22Rv1 (cell line): ENCODE data around the gene TSSC4.

Experiments used
- ZFX ChIP-seq: fragments of 450-650 bp; IDR thresholded peaks from 2 replicates; pipeline ENCODE4 v1.6.1; 2017; ENCODE audit warnings: antibody characterized with exemption, borderline replicate concordance
- TF ChIP-seq, protein P1 (sequence below): fragments of 450-650 bp; IDR thresholded peaks from 2 replicates; pipeline ENCODE4 v1.5.1; 2017; ENCODE audit warnings: mild to moderate bottlenecking

DNA sequence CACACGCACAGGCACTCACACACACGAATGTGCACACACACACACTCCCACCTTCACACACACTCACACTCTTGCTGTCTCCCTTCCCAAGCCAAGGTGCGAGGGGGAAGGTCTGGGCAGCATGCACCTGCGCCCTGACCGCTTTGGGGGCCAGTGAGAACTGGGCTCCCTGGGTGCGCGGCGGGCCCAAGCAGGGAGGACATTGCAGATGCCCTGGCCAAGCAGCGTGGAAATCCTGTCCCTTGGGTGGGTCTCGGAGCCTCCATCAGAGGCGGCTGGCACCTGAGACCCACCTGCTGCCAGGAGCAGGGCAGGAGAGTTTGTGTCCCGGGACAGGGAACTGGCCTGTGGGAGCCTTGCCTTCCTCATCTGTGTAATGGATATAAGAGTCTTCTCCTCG is 20.2 kb upstream of the TSSC4 start:
- TF ChIP-seq, protein P1, sequence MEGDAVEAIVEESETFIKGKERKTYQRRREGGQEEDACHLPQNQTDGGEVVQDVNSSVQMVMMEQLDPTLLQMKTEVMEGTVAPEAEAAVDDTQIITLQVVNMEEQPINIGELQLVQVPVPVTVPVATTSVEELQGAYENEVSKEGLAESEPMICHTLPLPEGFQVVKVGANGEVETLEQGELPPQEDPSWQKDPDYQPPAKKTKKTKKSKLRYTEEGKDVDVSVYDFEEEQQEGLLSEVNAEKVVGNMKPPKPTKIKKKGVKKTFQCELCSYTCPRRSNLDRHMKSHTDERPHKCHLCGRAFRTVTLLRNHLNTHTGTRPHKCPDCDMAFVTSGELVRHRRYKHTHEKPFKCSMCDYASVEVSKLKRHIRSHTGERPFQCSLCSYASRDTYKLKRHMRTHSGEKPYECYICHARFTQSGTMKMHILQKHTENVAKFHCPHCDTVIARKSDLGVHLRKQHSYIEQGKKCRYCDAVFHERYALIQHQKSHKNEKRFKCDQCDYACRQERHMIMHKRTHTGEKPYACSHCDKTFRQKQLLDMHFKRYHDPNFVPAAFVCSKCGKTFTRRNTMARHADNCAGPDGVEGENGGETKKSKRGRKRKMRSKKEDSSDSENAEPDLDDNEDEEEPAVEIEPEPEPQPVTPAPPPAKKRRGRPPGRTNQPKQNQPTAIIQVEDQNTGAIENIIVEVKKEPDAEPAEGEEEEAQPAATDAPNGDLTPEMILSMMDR, result no peak
- no peak for TF ChIP-seq ZFX
